ENCODE measurements around the gene UBE2K. TPM values are rescaled to one million over a fixed set of nuclear protein-coding genes. Genes with fewer than 3 reads are reported as not detected.
"Not testable (repeated sequence)": the region's sequence is repeated elsewhere in the genome, so short reads cannot be mapped to it uniquely, and the experiment has no call there.

The UBE2K gene
- total RNA-seq, 1 donor from 2014 or later, result 19.0 TPM

DNA sequence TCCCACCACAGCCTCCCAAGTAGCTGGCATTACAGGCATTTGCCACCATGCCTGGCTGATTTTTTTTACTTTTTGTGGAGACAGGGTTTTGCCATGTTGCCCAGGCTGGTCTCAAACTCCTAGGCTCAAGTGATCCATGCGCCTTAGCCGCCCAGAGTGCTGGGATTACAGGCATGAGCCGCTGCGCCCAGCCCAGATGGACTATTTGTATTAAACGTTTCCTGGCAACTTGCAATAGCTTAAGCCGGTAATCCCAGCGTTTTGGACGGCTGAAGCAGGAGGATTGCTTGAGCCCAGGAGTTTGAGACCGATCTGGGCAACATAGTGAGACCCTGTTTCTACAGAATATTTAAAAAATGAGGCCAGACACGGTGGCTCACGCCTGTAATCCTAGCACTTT lies 18.4 kb downstream of the UBE2K start:
- TF ChIP-seq, protein P1, sequence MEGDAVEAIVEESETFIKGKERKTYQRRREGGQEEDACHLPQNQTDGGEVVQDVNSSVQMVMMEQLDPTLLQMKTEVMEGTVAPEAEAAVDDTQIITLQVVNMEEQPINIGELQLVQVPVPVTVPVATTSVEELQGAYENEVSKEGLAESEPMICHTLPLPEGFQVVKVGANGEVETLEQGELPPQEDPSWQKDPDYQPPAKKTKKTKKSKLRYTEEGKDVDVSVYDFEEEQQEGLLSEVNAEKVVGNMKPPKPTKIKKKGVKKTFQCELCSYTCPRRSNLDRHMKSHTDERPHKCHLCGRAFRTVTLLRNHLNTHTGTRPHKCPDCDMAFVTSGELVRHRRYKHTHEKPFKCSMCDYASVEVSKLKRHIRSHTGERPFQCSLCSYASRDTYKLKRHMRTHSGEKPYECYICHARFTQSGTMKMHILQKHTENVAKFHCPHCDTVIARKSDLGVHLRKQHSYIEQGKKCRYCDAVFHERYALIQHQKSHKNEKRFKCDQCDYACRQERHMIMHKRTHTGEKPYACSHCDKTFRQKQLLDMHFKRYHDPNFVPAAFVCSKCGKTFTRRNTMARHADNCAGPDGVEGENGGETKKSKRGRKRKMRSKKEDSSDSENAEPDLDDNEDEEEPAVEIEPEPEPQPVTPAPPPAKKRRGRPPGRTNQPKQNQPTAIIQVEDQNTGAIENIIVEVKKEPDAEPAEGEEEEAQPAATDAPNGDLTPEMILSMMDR (IDR thresholded peaks at IDR 0.05; ENCODE audit: insufficient read depth, low read length, severe bottlenecking), result no peak
- FAIRE-seq (no peak), DNase-seq (ENCODE audit: low read depth) (no peak)
- Histone ChIP-seq H3K27me3 (ENCODE audit: control insufficient read depth, insufficient read depth, low read length) (no peaks in the 10 kb centered on the region), H3K4me3 (ENCODE audit: low read depth, low read length) (no peak overlapping the region), H3K36me3 (ENCODE audit: control insufficient read depth, insufficient read depth, low read length) (peaks cover 1% of the 10 kb centered on the region)

DNA sequence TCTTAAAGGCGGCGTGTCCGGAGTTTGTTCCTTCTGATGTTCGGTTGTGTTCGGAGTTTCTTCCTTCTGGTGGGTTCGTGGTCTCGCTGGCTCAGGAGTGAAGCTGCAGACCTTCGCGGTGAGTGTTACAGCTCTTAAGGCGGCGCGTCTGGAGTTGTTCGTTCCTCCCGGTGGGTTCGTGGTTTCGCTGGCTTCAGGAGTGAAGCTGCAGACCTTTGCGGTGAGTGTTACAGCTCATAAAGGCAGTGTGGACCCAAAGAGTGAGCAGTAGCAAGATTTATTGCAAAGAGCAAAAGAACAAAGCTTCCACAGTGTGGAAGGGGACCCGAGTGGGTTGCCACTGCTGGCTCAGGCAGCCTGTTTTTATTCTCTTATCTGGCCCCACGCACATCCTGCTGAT lies 19.8 kb downstream of the UBE2K start:
- not testable (repeated sequence) for H3K36me3 ChIP-seq (ENCODE audit: control insufficient read depth, insufficient read depth, low read length); FAIRE-seq

DNA sequence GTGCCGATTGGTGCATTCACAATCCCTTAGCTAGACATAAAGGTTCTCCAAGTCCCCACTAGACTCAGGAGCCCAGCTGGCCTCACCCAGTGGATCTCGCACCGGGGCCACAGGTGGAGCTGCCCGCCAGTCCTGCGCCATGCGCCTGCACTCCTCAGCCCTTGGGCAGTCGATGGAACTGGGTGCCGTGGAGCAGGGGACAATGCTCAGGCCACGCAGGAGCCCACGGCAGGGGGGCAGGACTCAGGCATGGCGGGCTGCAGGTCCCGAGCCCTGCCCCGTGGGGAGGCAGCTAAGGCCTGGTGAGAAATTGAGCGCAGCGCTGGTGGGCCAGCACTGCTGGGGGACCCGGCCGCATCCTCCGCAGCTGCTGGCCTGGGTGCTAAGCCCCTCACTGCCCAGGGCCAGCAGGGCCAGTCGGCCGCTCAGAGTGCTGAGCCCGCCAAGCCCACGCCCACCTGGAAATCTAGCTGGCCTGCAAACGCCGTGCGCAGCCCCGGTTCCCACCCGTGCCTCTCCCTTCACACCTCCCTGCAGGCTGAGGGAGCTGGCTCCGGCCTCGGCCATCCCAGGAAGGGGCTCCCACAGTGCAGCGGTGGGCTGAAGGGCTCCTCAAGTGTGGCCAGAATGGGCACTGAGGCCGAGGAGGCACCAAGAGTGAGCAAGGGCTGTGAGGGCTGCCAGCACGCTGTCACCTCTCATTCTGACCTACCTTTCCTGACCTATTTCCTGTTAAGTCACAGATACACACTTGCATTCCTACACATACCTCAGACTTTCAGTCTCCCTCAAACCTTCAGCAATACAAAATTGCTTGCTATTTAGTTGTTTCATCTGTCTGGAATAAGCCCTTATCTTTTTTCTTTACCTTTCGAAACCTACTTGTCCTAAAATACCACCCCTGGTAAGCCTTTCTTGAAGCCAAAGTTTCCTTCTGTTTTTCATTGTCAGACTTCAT lies 20.7 kb downstream of the UBE2K start:
- H3K36me3 ChIP-seq (ENCODE audit: control insufficient read depth, insufficient read depth, low read length), result peaks cover 3% of the 10 kb centered on the region
- H3K4me3 ChIP-seq (ENCODE audit: low read depth, low read length), result no peak overlapping the region
- no peaks in the 10 kb centered on the region for H3K27me3 ChIP-seq (ENCODE audit: control insufficient read depth, insufficient read depth, low read length)
- FAIRE-seq, result no peak
- TF ChIP-seq, protein P1 (IDR thresholded peaks at IDR 0.05; ENCODE audit: insufficient read depth, low read length, severe bottlenecking), result no peak
- DNase-seq (ENCODE audit: low read depth), result no peak

More for the DNA sequence above, 19.8 kb downstream of the UBE2K start:
- not testable (repeated sequence) for H3K27me3 ChIP-seq (ENCODE audit: control insufficient read depth, insufficient read depth, low read length); DNase-seq (ENCODE audit: low read depth); H3K4me3 ChIP-seq (ENCODE audit: low read depth, low read length)

DNA sequence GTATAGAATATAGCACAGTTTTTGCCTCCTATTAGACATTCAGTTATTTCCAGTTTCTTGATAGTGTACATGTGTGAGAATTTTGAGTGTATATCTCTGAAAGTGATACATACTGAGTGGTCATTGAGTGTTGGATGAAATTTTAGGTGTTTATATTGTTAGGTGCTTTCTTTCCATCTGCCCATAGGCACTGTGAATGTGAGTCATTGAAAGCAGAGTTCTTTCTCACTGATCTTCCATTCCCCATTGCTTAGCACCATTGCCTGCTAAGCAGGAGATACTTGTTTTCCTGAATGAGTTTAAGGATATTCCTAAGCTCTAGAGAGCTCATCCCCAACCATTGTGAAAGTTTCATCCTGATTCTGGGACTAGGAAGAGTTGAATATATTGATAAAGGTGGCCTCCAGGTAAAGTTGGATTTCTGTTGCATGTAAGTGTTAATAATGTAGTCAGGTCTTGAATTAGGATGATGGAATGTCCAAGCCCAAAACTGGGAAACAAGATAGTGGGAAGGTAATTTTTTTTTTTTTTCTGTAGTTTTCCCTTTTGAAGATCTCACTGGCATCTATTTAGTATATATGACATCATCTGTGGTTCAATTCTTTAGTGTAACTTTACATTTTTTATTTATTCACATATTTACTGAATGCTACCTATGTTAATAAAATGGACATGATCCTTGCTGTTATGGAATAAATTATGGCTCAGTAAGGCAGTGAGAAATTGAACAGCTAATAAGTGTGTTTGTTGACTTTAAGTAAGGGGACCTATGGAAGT lies 22.1 kb downstream of the UBE2K start:
- Histone ChIP-seq H3K4me3 (ENCODE audit: low read depth, low read length) (no peak overlapping the region), H3K36me3 (ENCODE audit: control insufficient read depth, insufficient read depth, low read length) (peaks cover 1% of the 10 kb centered on the region), H3K27me3 (ENCODE audit: control insufficient read depth, insufficient read depth, low read length) (no peaks in the 10 kb centered on the region)
- TF ChIP-seq, protein P1 (IDR thresholded peaks at IDR 0.05; ENCODE audit: insufficient read depth, low read length, severe bottlenecking), result no peak
- peak; percentile 47 for DNase-seq (ENCODE audit: low read depth)
- FAIRE-seq, result no peak

DNA sequence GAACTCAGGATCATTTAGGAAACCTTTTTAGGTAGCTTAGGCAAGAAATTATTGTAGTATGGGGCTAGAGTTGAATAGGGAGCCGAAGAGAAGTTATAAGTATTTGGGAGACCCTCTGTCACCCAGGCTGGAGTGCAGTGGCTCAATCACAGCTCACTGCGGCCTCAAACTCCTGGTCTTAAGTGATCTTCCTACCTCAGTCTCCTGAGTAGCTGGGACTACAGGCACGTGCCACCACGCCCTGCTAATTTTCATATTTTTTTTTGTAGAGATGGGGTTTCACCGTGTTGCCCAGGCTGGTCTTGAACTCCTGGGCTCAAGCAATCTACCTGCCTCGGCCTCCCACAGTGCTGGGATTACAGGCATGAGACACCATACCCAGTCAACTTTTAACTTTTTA lies 23.3 kb downstream of the UBE2K start:
- not testable (repeated sequence) for H3K27me3 ChIP-seq (ENCODE audit: control insufficient read depth, insufficient read depth, low read length); H3K36me3 ChIP-seq (ENCODE audit: control insufficient read depth, insufficient read depth, low read length); DNase-seq (ENCODE audit: low read depth); H3K4me3 ChIP-seq (ENCODE audit: low read depth, low read length); FAIRE-seq

DNA sequence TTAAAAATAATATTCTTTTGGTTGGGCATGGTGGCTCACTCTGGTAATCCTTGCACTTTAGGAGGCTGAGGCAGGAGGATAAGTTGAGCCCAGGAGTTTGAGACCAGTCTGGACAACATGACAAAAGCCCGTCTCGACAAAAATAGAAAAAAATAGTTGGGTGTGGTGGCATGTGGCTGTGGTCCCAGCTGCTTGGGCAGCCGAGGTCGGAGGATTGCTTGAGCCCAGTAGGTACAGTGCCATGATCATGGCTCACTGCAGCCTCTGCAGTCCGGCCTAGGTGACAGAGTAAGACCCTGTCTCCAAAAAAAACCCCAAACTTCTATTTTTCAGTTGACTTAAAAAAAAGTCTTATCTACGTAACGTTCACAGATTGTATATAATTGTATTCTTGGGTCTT lies 23.9 kb downstream of the UBE2K start:
- Histone ChIP-seq H3K4me3 (ENCODE audit: low read depth, low read length) (no peak overlapping the region), H3K27me3 (ENCODE audit: control insufficient read depth, insufficient read depth, low read length) (no peaks in the 10 kb centered on the region), H3K36me3 (ENCODE audit: control insufficient read depth, insufficient read depth, low read length) (peaks cover 1% of the 10 kb centered on the region)
- FAIRE-seq (no peak), DNase-seq (ENCODE audit: low read depth) (no peak)
- TF ChIP-seq, protein P1 (IDR thresholded peaks at IDR 0.05; ENCODE audit: insufficient read depth, low read length, severe bottlenecking), result no peak
